Mucosa of descending colon (tissue), 3 donors: ENCODE results near the gene INTS1. TPM values are rescaled to one million over a fixed set of nuclear protein-coding genes. Genes with fewer than 3 reads are reported as not detected.

ENCODE experiments used
- ATAC-seq: fragments of 200-7000 bp; cut with Tn5 transposase; one replicate; pipeline ENCODE4 v1.9.1; 2020; ENCODE audit warnings: mild to moderate bottlenecking, moderate library complexity
- DNase-seq, 3 donors: peaks; one replicate each; pipeline ENCODE4 v3.0.0-alpha.2; 2020
- H3K36me3 ChIP-seq: fragments of 200-600 bp; one replicate; pipeline ENCODE4 v1.8.0; 2021; ENCODE audit warnings: low read depth, mild to moderate bottlenecking
- H3K4me1 ChIP-seq: fragments of 200-600 bp; one replicate; pipeline ENCODE4 v1.8.0; 2021; ENCODE audit warnings: low read depth, mild to moderate bottlenecking
- H3K4me3 ChIP-seq: fragments of 200-600 bp; one replicate; pipeline ENCODE4 v1.8.0; 2021; ENCODE audit warnings: mild to moderate bottlenecking
- H3K9me3 ChIP-seq: fragments of 200-600 bp; one replicate; pipeline ENCODE4 v1.8.0; 2021; ENCODE audit warnings: mild to moderate bottlenecking
- CTCF ChIP-seq: fragments of 200-600 bp; IDR thresholded peaks from one replicate; pipeline ENCODE4 v1.8.0; 2022; ENCODE audit warnings: antibody characterized with exemption, mild to moderate bottlenecking
- intact Hi-C, 2 donors: fragments of 100-400 bp; cut with DNase I in 1 of 2; cut with micrococcal nuclease in 1 of 2; formaldehyde crosslinking; loops; one replicate each; pipeline versions ENCODE4 v1.11.0 to v1.11.1; 2022; cut with DNase I, micrococcal nuclease
- total RNA-seq, 3 donors: library from RNA; stranded (reverse); fragmentation: NEBNext Ultra II Directional in 2 of 3; extraction: Animal tissue kit (Norgen Biotek cat#: 25700) in 2 of 3; gene quantifications; one replicate each; pipeline versions ENCODE4 v1.2.1 to v1.2.4, GENCODE V29; 2021 to 2023
- donor health status: DM: no; HTN: no; CAD: no; lungs with moderate emphysema.
- donor health status: DM: no; HTN: no; CAD: no.
- donor health status: DM: no; HTN: yes; CAD: no.

The INTS1 gene
- total RNA-seq, 3 donors from 2014 or later, result 79.6 to 94.3 (median 88.0) TPM

- no peak for TF ChIP-seq CTCF
- intact Hi-C loops, result no loop called here
- Histone ChIP-seq H3K4me3 (peak within 1 kb of the TSS; percentile 59), H3K9me3 (no peaks in the 10 kb centered on the region), H3K4me1 (peaks cover 64% of the 10 kb centered on the region), H3K36me3 (no peaks in the 10 kb centered on the region)
- DNase-seq (peak; percentile 70 to 89 (median 80)), ATAC-seq (peak; percentile 40)
These were observed 45.3 kb downstream of the INTS1 start, which contains the start of gene MICALL2 for GRCh38 chr7:1458683-1459511. MICALL2 (minus strand) TSS chr7:1459470; CDS start chr7:1459326, 144 bp downstream.

- Histone ChIP-seq H3K36me3 (no peaks in the 10 kb centered on the region), H3K4me3 (peak overlapping the region; percentile 59), H3K4me1 (peaks cover 58% of the 10 kb centered on the region), H3K9me3 (no peaks in the 10 kb centered on the region)
- ATAC-seq (no peak), DNase-seq (no peak)
- intact Hi-C loops, result no loop called here
- TF ChIP-seq CTCF, result no peak
These were observed 46.1 kb downstream of the INTS1 start for GRCh38 chr7:1457949-1458682.

GRCh38 chr7:1457059-1457948, 46.9 kb downstream of the INTS1 start:
- Histone ChIP-seq H3K4me1 (peaks cover 52% of the 10 kb centered on the region), H3K4me3 (no peak overlapping the region), H3K36me3 (no peaks in the 10 kb centered on the region), H3K9me3 (no peaks in the 10 kb centered on the region)
- intact Hi-C loops, result no loop called here
- DNase-seq (no peak), ATAC-seq (no peak)
- no peak for TF ChIP-seq CTCF

- ATAC-seq, result no peak
- intact Hi-C loops, result no loop called here
- H3K4me3 ChIP-seq, result no peak overlapping the region
- no peak for TF ChIP-seq CTCF
- peaks cover 40% of the 10 kb centered on the region for H3K4me1 ChIP-seq
- DNase-seq, result no peak
- no peaks in the 10 kb centered on the region for H3K9me3 ChIP-seq
- no peaks in the 10 kb centered on the region for H3K36me3 ChIP-seq
These were observed 48.2 kb downstream of the INTS1 start for GRCh38 chr7:1455955-1456354.

- H3K9me3 ChIP-seq, result no peaks in the 10 kb centered on the region
- DNase-seq (peak; percentile 86 to 91 (median 87)), ATAC-seq (peak; percentile 53)
- no peaks in the 10 kb centered on the region for H3K36me3 ChIP-seq
- H3K4me1 ChIP-seq, result peaks cover 37% of the 10 kb centered on the region
- no peak overlapping the region for H3K4me3 ChIP-seq
- intact Hi-C loops, result no loop called here
- no peak for TF ChIP-seq CTCF
These were observed 48.8 kb downstream of the INTS1 start for GRCh38 chr7:1455241-1455939.
